GOT3 (cell line): ENCODE data around the gene FBN2.
"Not testable (repeated sequence)": the region's sequence is repeated elsewhere in the genome, so short reads cannot be mapped to it uniquely, and the experiment has no call there.

ENCODE experiments used
- DNase-seq: peaks from one replicate; lab custom pipeline; 2025; ENCODE audit warnings: mixed read lengths; lab: John Stamatoyannopoulos, UW

The FBN2 gene

GRCh38 chr5:128357226-128357625 is 180.8 kb downstream of the FBN2 start:
- no peak for DNase-seq

GRCh38 chr5:128355961-128356360 is 182.1 kb downstream of the FBN2 start:
- DNase-seq = no peak

GRCh38 chr5:128353441-128354107 is 184.5 kb downstream of the FBN2 start:
- no peak for DNase-seq

GRCh38 chr5:128350705-128351104 is 187.3 kb downstream of the FBN2 start:
- DNase-seq = no peak

GRCh38 chr5:128349044-128349858 is 188.8 kb downstream of the FBN2 start:
- DNase-seq = no peak

GRCh38 chr5:128346038-128346437 is 192.0 kb downstream of the FBN2 start:
- DNase-seq = no peak

GRCh38 chr5:128345247-128345646 is 192.8 kb downstream of the FBN2 start:
- no peak for DNase-seq

GRCh38 chr5:128343168-128343567 is 194.9 kb downstream of the FBN2 start:
- no peak for DNase-seq

- DNase-seq = no peak
Measured at GRCh38 chr5:128341056-128341455, 197.0 kb downstream of the FBN2 start.

GRCh38 chr5:128340648-128341047 is 197.4 kb downstream of the FBN2 start:
- DNase-seq = no peak

GRCh38 chr5:128339585-128339984 is 198.5 kb downstream of the FBN2 start:
- no peak for DNase-seq

- DNase-seq = no peak
Measured at GRCh38 chr5:128338649-128339048, 199.4 kb downstream of the FBN2 start.

GRCh38 chr5:128335339-128335738 is 202.7 kb downstream of the FBN2 start:
- no peak for DNase-seq

GRCh38 chr5:128334010-128334716 is 203.9 kb downstream of the FBN2 start:
- no peak for DNase-seq

GRCh38 chr5:128331261-128331660 is 206.8 kb downstream of the FBN2 start:
- DNase-seq = no peak

GRCh38 chr5:128329386-128329939 is 208.6 kb downstream of the FBN2 start:
- DNase-seq = no peak

GRCh38 chr5:128328446-128328845 is 209.6 kb downstream of the FBN2 start:
- no peak for DNase-seq

GRCh38 chr5:128328007-128328406 is 210.0 kb downstream of the FBN2 start:
- DNase-seq = no peak

GRCh38 chr5:128321418-128321817 is 216.6 kb downstream of the FBN2 start:
- DNase-seq = not testable (repeated sequence)

GRCh38 chr5:128318691-128319090 is 219.4 kb downstream of the FBN2 start:
- DNase-seq = no peak

GRCh38 chr5:128317481-128317880 is 220.6 kb downstream of the FBN2 start:
- DNase-seq = no peak

- no peak for DNase-seq
Measured at GRCh38 chr5:128315671-128316070, 222.4 kb downstream of the FBN2 start.

- DNase-seq = no peak
Measured at GRCh38 chr5:128305341-128305740, 232.7 kb downstream of the FBN2 start.
